Spinal cord (tissue), 10 donors: Measurements from ENCODE around the gene OR6N2. TPM values are rescaled to one million over a fixed set of nuclear protein-coding genes. Genes with fewer than 3 reads are reported as not detected.

Source experiments
- DNase-seq, 6 donors: peaks; one replicate each; pipeline versions ENCODE4 v3.0.0 to v3.0.0-alpha.2; 2013 to 2015; ENCODE audit warnings: low spot score in 6 of 6, low read depth in 4 of 6
- H3K27ac ChIP-seq: one replicate; pipeline ENCODE4 v1.5.1; 2013; ENCODE audit warnings: low read depth, low read length, control low read depth
- H3K27me3 ChIP-seq: one replicate; pipeline ENCODE4 v1.6.1; 2013; ENCODE audit warnings: low read length; ENCODE audit not compliant: control insufficient read depth, insufficient read depth
- H3K36me3 ChIP-seq: one replicate; pipeline ENCODE4 v1.6.1; 2013; ENCODE audit warnings: low read length; ENCODE audit not compliant: control insufficient read depth, insufficient read depth
- H3K4me1 ChIP-seq: one replicate; pipeline ENCODE4 v1.6.1; 2013; ENCODE audit warnings: low read length; ENCODE audit not compliant: control insufficient read depth, insufficient read depth
- H3K4me3 ChIP-seq: one replicate; pipeline ENCODE4 v1.5.1; 2013; ENCODE audit warnings: low read depth, low read length, control low read depth
- H3K9me3 ChIP-seq: one replicate; pipeline ENCODE4 v1.6.1; 2013; ENCODE audit warnings: low read length; ENCODE audit not compliant: control insufficient read depth, insufficient read depth
- WGBS: methylation state at CpG from one replicate; pipeline ENCODE4 v1.1.5; 2013; ENCODE audit warnings: missing lambda C conversion rate; ENCODE audit not compliant: insufficient coverage; 5-methylcytosine and 5-hydroxymethylcytosine counted together
- long read RNA-seq, 4 donors: transcript quantifications; one replicate each; lab custom pipeline, GENCODE V29; 2026
- polyA plus RNA-seq, 2 donors: library from polyadenylated mRNA; unstranded; fragments of 120-200 nt; gene quantifications; one replicate each; pipeline ENCODE4 v1.2.1, GENCODE V29; 2013; ENCODE audit not compliant: insufficient read length in 2 of 2
- total RNA-seq, 2 donors: library from RNA; depleted of rRNA in 1 of 2; stranded (reverse); fragments of 120-200 nt in 1 of 2; fragments of >200 nt in 1 of 2; gene quantifications; one replicate each; pipeline versions ENCODE4 v1.2.3 to v1.2.4, GENCODE V29; 2013 to 2014
- donor health status: healthy.

Gene OR6N2
- not detected for total RNA-seq
- not detected for polyA plus RNA-seq
- long read RNA-seq, donor 1 = 0 reads
- long read RNA-seq, donor 2 = 0 reads
- long read RNA-seq, donor 3 = 0 reads
- long read RNA-seq, donor 4 = 0 reads

DNA sequence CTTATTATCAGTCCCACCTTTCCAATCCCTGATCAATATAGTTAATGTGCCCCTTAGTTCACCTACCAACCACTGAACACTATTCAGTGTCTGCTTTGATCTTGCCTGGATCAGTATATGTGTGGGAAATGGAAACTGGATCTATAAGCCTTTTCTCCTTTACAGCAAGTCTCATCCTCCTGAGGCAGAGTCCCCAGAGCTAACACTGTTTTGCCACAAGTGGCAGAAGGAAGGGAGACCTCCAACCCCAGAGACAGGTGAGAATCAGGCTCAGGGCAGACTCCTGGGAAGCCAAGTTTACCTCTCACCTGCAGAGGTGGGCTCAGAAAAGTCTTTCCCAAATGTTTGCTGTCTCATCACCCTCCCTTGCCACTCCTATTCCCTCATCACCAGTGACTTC lies at the start of gene OR6N2:
TSS of gene OR6N2 (minus strand) at position 101 of the 400 bp plus-strand sequence. CDS start 3,569 bp downstream, outside the sequence.
- no peak for DNase-seq

DNA sequence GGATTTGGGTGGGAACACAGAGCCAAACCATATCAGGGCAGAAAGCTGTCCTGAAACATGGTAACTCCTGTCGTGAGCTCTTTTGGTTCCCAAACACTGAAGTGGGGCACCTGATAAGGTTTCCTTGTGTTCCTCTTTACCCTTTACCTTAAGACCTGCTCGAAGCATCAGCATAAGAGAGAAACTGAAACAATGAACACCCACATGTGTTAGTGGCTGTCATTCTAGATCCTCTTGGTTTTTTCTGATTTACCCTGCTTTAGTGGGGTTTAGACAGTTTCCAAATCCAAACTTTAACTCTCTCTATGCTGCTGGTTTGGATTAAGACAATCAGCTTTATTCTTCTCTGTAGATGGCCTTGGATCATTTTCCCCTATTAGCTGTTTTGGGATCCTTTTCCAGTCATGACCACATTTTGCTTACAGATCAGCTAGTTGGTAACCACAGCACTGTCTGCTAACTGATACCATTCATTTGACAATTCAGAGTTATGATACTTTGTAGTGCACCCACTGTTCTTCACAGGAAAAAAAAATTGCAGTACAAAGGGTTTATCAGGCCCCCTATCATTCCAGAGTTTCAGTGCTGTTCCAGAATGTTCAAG lies 49.2 kb upstream of the OR6N2 start:
- H3K9me3 ChIP-seq = no peaks in the 10 kb centered on the region
- H3K4me3 ChIP-seq = no peak overlapping the region
- no peaks in the 10 kb centered on the region for H3K27me3 ChIP-seq
- H3K4me1 ChIP-seq = no peaks in the 10 kb centered on the region
- no peaks in the 10 kb centered on the region for H3K36me3 ChIP-seq
- WGBS = 75% methylated on average over 1 of the region's 2 CpGs
- DNase-seq = no peak
- H3K27ac ChIP-seq = no peak overlapping the region

More for the DNA sequence above, at the start of gene OR6N2:
- Histone ChIP-seq H3K27ac (no peak within 1 kb of the TSS), H3K4me1 (no peaks in the 10 kb centered on the region), H3K36me3 (no peaks in the 10 kb centered on the region), H3K4me3 (no peak within 1 kb of the TSS), H3K27me3 (no peaks in the 10 kb centered on the region), H3K9me3 (no peaks in the 10 kb centered on the region)

DNA sequence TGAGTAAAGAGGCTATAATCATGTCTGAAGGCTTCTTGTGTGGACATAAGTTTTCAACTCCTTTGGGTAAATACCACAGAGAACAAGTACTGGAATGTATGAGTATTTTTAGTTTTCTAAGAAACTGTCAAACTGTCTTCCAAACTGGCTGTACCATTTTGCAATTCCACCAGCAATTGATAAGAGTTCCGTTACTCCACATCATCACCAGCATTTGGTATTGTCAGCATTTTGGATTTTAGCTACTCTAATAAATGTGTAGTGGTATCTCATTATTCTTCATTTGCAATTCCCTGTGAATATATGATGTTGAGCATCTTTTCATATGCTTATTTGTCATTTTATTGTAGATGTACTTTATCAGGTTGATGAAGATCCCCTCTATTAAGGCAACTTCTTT lies 40.7 kb upstream of the OR6N2 start:
- Histone ChIP-seq H3K9me3 (no peaks in the 10 kb centered on the region), H3K27ac (no peak overlapping the region), H3K27me3 (no peaks in the 10 kb centered on the region), H3K4me3 (no peak overlapping the region), H3K4me1 (no peaks in the 10 kb centered on the region), H3K36me3 (no peaks in the 10 kb centered on the region)
- DNase-seq = no peak
- no CpG with 5 or more reads among the region's 1 CpG for WGBS

- Histone ChIP-seq H3K4me1 (no peaks in the 10 kb centered on the region), H3K27me3 (no peaks in the 10 kb centered on the region), H3K36me3 (no peaks in the 10 kb centered on the region), H3K27ac (no peak overlapping the region), H3K9me3 (no peaks in the 10 kb centered on the region), H3K4me3 (no peak overlapping the region)
- no peak for DNase-seq
- 100% methylated on average over 1 of the region's 7 CpGs for WGBS
These were observed 38.7 kb upstream of the OR6N2 start for GRCh38 chr1:158819461-158820443.

- DNase-seq = peak in 3 of 6 donors; percentile 7 to 58 (median 46)
- Histone ChIP-seq H3K27me3 (no peaks in the 10 kb centered on the region), H3K27ac (no peak overlapping the region), H3K4me1 (no peaks in the 10 kb centered on the region), H3K4me3 (no peak overlapping the region), H3K36me3 (no peaks in the 10 kb centered on the region), H3K9me3 (no peaks in the 10 kb centered on the region)
- no CpG with 5 or more reads among the region's 1 CpG for WGBS
These were observed 38.0 kb upstream of the OR6N2 start for GRCh38 chr1:158818975-158819431.

DNA sequence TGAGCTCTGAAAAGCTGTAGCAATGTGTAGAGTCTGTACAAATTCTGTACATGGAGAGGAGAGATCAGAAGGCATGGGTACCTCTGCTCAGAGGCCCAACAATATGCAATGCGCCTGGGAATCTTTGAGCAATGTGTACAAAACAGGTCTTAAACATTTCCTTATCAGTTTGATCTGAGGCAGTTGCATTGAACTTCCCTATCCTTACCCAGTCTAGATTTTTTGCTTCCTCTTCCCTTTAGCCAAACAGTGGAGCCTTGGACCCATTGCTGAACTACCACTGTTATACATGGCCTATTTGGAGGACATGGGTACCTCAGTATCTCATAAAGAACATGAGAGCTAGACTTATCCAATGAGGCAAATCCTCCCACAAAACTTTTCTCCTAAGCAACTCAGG lies 37.6 kb upstream of the OR6N2 start:
- no peaks in the 10 kb centered on the region for H3K27me3 ChIP-seq
- no peak for DNase-seq
- no peaks in the 10 kb centered on the region for H3K36me3 ChIP-seq
- H3K4me3 ChIP-seq = no peak overlapping the region
- H3K27ac ChIP-seq = no peak overlapping the region
- H3K9me3 ChIP-seq = no peaks in the 10 kb centered on the region
- WGBS = no CpG with 5 or more reads among the region's 1 CpG
- H3K4me1 ChIP-seq = no peaks in the 10 kb centered on the region

DNA sequence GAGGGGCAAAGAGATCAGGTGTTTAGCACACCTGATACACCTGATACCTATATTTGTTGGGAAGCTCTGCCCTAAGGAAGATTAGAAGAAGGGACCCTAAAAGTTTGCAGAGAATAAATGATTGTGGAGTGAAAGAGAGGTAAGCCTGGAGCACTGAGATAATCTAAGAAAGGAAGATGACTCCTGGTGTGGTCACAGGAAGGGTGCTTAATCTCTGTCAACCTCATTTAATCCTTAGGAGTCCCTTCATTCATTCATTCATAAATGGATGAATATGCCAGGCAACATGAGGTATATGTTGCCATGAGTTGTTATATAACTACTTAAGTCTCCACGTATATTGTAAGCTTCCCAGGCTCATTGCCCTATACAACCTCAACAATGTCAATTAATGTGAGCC lies 34.0 kb upstream of the OR6N2 start:
- no peak overlapping the region for H3K4me3 ChIP-seq
- no peaks in the 10 kb centered on the region for H3K36me3 ChIP-seq
- no peaks in the 10 kb centered on the region for H3K4me1 ChIP-seq
- no peaks in the 10 kb centered on the region for H3K27me3 ChIP-seq
- no peaks in the 10 kb centered on the region for H3K9me3 ChIP-seq
- DNase-seq = no peak
- no peak overlapping the region for H3K27ac ChIP-seq
- WGBS = no CpG with 5 or more reads among the region's 1 CpG

DNA sequence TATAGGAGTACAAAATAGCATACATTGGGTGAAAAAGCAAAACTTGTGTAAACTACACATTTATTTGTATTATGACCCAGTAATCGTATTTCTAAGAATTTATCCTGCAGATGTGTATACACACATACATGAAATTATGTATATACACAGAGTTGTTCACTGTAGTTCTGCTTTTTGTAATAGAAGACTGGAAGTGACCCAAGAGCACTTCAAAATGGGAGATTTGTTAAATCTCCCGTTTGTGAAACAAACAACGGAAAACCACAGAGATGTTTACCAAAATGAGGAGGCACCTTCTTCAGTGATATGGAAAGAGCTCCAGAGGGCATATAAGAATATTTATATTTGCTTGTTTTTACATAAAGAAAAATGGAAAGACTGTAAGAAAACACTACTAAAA lies 32.2 kb upstream of the OR6N2 start:
- DNase-seq = no peak
- H3K27ac ChIP-seq = no peak overlapping the region
- H3K4me1 ChIP-seq = no peaks in the 10 kb centered on the region
- no peaks in the 10 kb centered on the region for H3K36me3 ChIP-seq
- WGBS = 80% methylated on average over 2 of the region's 3 CpGs
- no peaks in the 10 kb centered on the region for H3K9me3 ChIP-seq
- no peaks in the 10 kb centered on the region for H3K27me3 ChIP-seq
- H3K4me3 ChIP-seq = no peak overlapping the region

- DNase-seq = peak in 1 of 6 donors; percentile 6
- WGBS = no CpG with 5 or more reads among the region's 2 CpGs
- Histone ChIP-seq H3K27ac (no peak overlapping the region), H3K27me3 (no peaks in the 10 kb centered on the region), H3K36me3 (no peaks in the 10 kb centered on the region), H3K9me3 (no peaks in the 10 kb centered on the region), H3K4me1 (no peaks in the 10 kb centered on the region), H3K4me3 (no peak overlapping the region)
These were observed 31.3 kb upstream of the OR6N2 start for GRCh38 chr1:158812336-158812735.
